Fibroblast of pulmonary artery (primary cell): Measurements from ENCODE around the gene ROR1.
A peak's percentile ranks its signal among the peaks of the same experiment; 100 is the strongest.

Source experiments
- DNase-seq: peaks from one replicate; pipeline ENCODE4 v3.0.0-alpha.2; 2010; ENCODE audit warnings: low read depth
- H3K4me3 ChIP-seq: replicated peaks from 2 replicates; pipeline ENCODE4 v1.5.1; 2011; ENCODE audit warnings: low read depth, mild to moderate bottlenecking, control low read depth, low read length, moderate library complexity
- CTCF ChIP-seq: IDR thresholded peaks from 2 replicates; pipeline ENCODE4 v1.5.1; 2011; ENCODE audit warnings: mild to moderate bottlenecking, control low read depth, low read length, inconsistent platforms; ENCODE audit errors: missing control alignments

The ROR1 gene

GRCh38 chr1:63982201-63982600, 208.4 kb downstream of the ROR1 start:
- no peak for TF ChIP-seq CTCF
- no peak overlapping the region for H3K4me3 ChIP-seq

GRCh38 chr1:63983391-63984256, 209.8 kb downstream of the ROR1 start:
- no peak overlapping the region for H3K4me3 ChIP-seq
- no peak for TF ChIP-seq CTCF
- DNase-seq: no peak

More at GRCh38 chr1:63982201-63982600, 208.4 kb downstream of the ROR1 start:
- DNase-seq: no peak

DNA sequence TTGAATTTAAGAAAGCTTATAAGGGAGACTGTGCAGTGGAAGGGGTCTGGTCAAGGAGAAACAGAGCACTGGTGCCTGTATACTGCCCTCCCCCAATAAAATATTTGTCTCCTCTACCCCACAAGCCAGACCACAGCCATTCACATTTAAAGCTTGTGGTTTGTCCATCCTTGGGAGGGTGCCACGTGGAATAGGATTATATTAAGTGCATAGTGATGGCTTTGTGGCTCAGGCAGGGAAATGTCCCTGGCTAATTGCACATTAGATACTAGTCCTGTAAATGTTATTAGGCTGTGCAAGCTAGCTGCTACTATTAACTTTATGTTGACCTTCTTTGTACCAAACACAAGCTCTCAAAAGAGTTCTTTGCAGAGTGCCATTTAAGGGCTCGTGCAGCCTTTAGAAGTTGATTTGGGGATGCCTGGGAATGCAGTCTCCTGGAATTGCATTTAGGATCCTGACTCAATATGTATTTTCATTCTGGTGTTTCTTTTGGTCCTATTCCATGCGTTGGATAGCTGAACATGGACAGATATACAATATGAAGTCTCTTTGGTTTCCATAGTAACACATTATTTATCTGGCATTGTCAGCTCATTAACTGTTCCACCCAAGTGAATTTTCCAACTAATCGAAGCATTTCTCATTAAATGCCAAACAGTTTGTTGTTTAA, 210.6 kb downstream of the ROR1 start:
- no peak for TF ChIP-seq CTCF
- DNase-seq: peak; percentile 21
- no peak overlapping the region for H3K4me3 ChIP-seq

- no peak for DNase-seq
- TF ChIP-seq CTCF: no peak
- no peak overlapping the region for H3K4me3 ChIP-seq
Observed at GRCh38 chr1:63984930-63985290, 211.1 kb downstream of the ROR1 start.

GRCh38 chr1:63987014-63987627, 213.3 kb downstream of the ROR1 start:
- DNase-seq: peak; percentile 54
- no peak overlapping the region for H3K4me3 ChIP-seq
- TF ChIP-seq CTCF: no peak

DNA sequence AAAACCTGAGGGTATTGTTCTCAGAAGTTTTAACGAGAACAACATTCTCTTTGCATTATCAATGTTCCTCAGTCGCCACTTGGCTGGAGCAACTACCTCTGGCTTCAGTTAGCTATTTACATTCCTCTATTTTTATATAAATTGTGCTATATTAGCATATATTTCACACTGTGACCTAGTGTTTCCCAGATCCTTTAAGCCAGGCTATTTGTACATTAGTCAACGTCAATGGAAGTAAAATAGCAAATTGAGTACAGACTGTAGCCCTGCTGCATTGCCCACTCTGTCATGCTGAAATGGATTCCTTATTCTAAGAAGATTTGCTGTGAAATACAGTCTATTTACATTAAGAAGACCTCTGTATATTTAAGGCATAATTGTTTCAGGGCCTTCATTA, 213.8 kb downstream of the ROR1 start:
- no peak overlapping the region for H3K4me3 ChIP-seq
- TF ChIP-seq CTCF: no peak
- DNase-seq: no peak
